ENCODE data around the gene HMCN1.

Gene HMCN1

GRCh38 chr1:185969524-185969991 lies 235.4 kb downstream of the HMCN1 start:
- no peaks in the 10 kb centered on the region for H4K20me1 ChIP-seq (ENCODE audit: insufficient read depth)
- no peak for TF ChIP-seq CTCF (conservative IDR thresholded peaks at IDR 0.05; ENCODE audit: low read depth, low read length)
- H2AFZ ChIP-seq (ENCODE audit: low read depth) = no peak overlapping the region
- peaks cover 37% of the 10 kb centered on the region for H3K4me1 ChIP-seq (ENCODE audit: low read depth, poor library complexity, severe bottlenecking)
- H3K4me3 ChIP-seq (IDR thresholded peaks at IDR 0.05; ENCODE audit: insufficient read depth, low read depth, low read length) = no peak overlapping the region
- H3K27me3 ChIP-seq (ENCODE audit: insufficient read depth, low read depth) = no peaks in the 10 kb centered on the region
- no peak overlapping the region for H3K9ac ChIP-seq
- no peak overlapping the region for H3K27ac ChIP-seq
- no peaks in the 10 kb centered on the region for H3K79me2 ChIP-seq (ENCODE audit: insufficient read depth, low read depth)
- no peaks in the 10 kb centered on the region for H3K36me3 ChIP-seq (ENCODE audit: insufficient read depth)
- no peak overlapping the region for H3K4me2 ChIP-seq

DNA sequence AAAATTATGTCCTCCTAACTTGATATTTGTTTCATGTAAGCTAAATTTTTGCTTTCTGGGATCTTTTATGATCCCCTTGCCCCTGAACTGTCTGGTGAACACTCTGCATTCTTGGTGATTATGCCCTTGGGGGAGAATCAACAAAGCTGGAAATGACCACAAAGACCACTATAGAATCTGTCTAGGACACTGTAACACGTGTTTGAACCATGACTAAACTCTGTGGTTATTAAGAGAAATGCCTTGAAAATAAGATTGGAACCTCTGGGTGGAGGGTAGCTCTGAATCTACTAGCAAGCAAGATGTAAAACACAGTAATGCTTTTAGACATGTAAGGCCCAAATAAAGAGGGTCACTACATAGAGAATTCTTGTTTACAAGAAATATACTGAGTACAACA lies 237.5 kb downstream of the HMCN1 start:
- peak overlapping the region; percentile 43 for H3K4me2 ChIP-seq

DNA sequence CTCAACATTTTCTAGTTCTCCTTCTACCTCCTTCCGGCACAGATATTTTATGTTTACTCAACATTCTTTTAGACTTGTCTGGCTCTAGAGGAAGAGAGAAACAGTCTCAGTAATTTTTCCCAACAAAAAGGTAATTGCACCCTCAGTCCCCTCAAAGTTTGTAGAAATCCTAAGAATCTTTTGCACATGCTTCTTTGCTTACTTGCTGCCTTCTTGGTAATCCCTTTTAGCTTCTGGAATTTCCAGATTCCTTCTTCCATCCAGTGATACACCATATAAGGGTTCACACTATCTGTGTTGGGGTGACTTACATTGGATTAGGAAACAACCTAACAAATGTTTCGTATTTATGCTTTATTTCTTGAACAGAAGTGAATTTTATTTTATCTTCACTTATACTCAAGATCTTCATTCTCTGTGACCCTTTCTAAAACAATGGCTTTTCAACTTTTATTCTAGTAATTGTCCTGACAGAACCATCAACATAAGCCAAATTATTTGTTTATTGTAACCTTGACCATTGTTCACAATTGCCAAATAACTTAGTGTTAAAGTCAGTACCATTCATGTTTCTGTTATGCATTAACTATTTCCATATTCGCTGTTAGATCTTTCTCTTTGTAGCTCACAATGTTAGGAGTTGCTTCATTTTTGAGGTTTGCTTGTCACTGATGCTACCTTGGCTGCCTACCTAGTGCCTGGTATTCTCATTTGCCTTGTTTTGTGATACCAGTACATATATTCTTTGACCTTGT lies 238.1 kb downstream of the HMCN1 start:
- Histone ChIP-seq H3K4me1 (ENCODE audit: low read depth, poor library complexity, severe bottlenecking) (peaks cover 42% of the 10 kb centered on the region), H3K36me3 (ENCODE audit: insufficient read depth) (no peaks in the 10 kb centered on the region), H3K27ac (peak overlapping the region; percentile 10; the same call in 1 of the 2 replicates), H4K20me1 (ENCODE audit: insufficient read depth) (no peaks in the 10 kb centered on the region), H3K4me2 (peak overlapping the region; percentile 43), H2AFZ (ENCODE audit: low read depth) (no peak overlapping the region), H3K4me3 (IDR thresholded peaks at IDR 0.05; ENCODE audit: insufficient read depth, low read depth, low read length) (no peak overlapping the region), H3K79me2 (ENCODE audit: insufficient read depth, low read depth) (no peaks in the 10 kb centered on the region), H3K27me3 (ENCODE audit: insufficient read depth, low read depth) (no peaks in the 10 kb centered on the region), H3K9ac (no peak overlapping the region)
- no peak for TF ChIP-seq CTCF (conservative IDR thresholded peaks at IDR 0.05; ENCODE audit: low read depth, low read length)

More for the DNA sequence above, 237.5 kb downstream of the HMCN1 start:
- no peak overlapping the region for H3K9ac ChIP-seq
- peaks cover 42% of the 10 kb centered on the region for H3K4me1 ChIP-seq (ENCODE audit: low read depth, poor library complexity, severe bottlenecking)
- no peaks in the 10 kb centered on the region for H3K27me3 ChIP-seq (ENCODE audit: insufficient read depth, low read depth)
- H3K79me2 ChIP-seq (ENCODE audit: insufficient read depth, low read depth) = no peaks in the 10 kb centered on the region
- no peak overlapping the region for H3K4me3 ChIP-seq (IDR thresholded peaks at IDR 0.05; ENCODE audit: insufficient read depth, low read depth, low read length)
- no peaks in the 10 kb centered on the region for H4K20me1 ChIP-seq (ENCODE audit: insufficient read depth)
- H3K36me3 ChIP-seq (ENCODE audit: insufficient read depth) = no peaks in the 10 kb centered on the region
- no peak for TF ChIP-seq CTCF (conservative IDR thresholded peaks at IDR 0.05; ENCODE audit: low read depth, low read length)
- H2AFZ ChIP-seq (ENCODE audit: low read depth) = no peak overlapping the region
- peak overlapping the region; percentile 10; the same call in 1 of the 2 replicates for H3K27ac ChIP-seq

GRCh38 chr1:185973645-185974044 lies 239.5 kb downstream of the HMCN1 start:
- Histone ChIP-seq H2AFZ (ENCODE audit: low read depth) (no peak overlapping the region), H3K4me1 (ENCODE audit: low read depth, poor library complexity, severe bottlenecking) (peaks cover 42% of the 10 kb centered on the region), H3K79me2 (ENCODE audit: insufficient read depth, low read depth) (no peaks in the 10 kb centered on the region), H4K20me1 (ENCODE audit: insufficient read depth) (no peaks in the 10 kb centered on the region), H3K4me2 (peak overlapping the region; percentile 43), H3K9ac (no peak overlapping the region), H3K36me3 (ENCODE audit: insufficient read depth) (no peaks in the 10 kb centered on the region), H3K27ac (no peak overlapping the region), H3K27me3 (ENCODE audit: insufficient read depth, low read depth) (no peaks in the 10 kb centered on the region), H3K4me3 (IDR thresholded peaks at IDR 0.05; ENCODE audit: insufficient read depth, low read depth, low read length) (no peak overlapping the region)
- no peak for TF ChIP-seq CTCF (conservative IDR thresholded peaks at IDR 0.05; ENCODE audit: low read depth, low read length)

All from KMS-11 (cell line).